ENCODE measurements around the gene SYNGR3.
"Not testable (repeated sequence)": the region's sequence is repeated elsewhere in the genome, so short reads cannot be mapped to it uniquely, and the experiment has no call there.

Gene SYNGR3

DNA sequence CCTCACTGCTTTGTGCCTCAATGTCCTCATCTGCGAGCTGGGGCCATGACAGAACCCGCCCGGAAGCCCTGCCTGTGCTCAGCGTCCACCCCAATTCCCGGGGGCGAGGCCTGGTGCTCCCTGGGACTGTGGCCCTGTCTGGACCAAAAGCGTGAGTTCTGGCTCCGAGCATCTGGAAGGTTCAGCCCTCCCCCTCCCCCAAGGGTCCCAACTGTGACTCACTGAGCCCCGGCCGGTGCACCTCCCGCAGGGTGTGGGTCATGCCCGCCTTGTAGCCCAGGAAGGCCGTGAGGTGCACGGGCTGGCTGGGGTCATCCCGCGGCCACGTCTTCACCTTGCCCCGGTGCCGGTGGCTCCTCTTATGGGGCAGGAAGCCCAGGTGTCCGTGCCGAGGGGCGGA is 36.0 kb upstream of the SYNGR3 start:
- Histone ChIP-seq H3K4me1 (ENCODE audit: insufficient read depth, insufficient read length) (peaks cover 16% of the 10 kb centered on the region), H3K9me3 (ENCODE audit: insufficient read depth, low read length) (peaks cover 5% of the 10 kb centered on the region; the same call in 1 of the 2 replicates), H3K27me3 (ENCODE audit: insufficient read depth, insufficient read length) (no peaks in the 10 kb centered on the region), H3K9ac (ENCODE audit: insufficient read length, low read depth) (peak overlapping the region; percentile 32), H3K36me3 (ENCODE audit: insufficient read depth, insufficient read length, low read length) (no peaks in the 10 kb centered on the region), H3K4me3 (ENCODE audit: insufficient read length, low read depth) (no peak overlapping the region)
- TF ChIP-seq ZNF274 (IDR thresholded peaks at IDR 0.05; ENCODE audit: low read depth, low read length) (no peak), SUZ12 (IDR thresholded peaks at IDR 0.05; ENCODE audit: extremely low read depth, insufficient read depth, insufficient read length) (no peak), YY1 (IDR thresholded peaks at IDR 0.05; ENCODE audit: insufficient read depth, insufficient read length) (no peak)
- no peak for DNase-seq (ENCODE audit: low read depth, low spot score)

GRCh38 chr16:1957434-1958142 is 32.2 kb upstream of the SYNGR3 start:
- not testable (repeated sequence) for H3K9me3 ChIP-seq (ENCODE audit: insufficient read depth, low read length); DNase-seq (ENCODE audit: low read depth, low spot score); H3K9ac ChIP-seq (ENCODE audit: insufficient read length, low read depth); H3K4me3 ChIP-seq (ENCODE audit: insufficient read length, low read depth); H3K27me3 ChIP-seq (ENCODE audit: insufficient read depth, insufficient read length)
- Histone ChIP-seq H3K4me1 (ENCODE audit: insufficient read depth, insufficient read length) (peaks cover 11% of the 10 kb centered on the region), H3K36me3 (ENCODE audit: insufficient read depth, insufficient read length, low read length) (peaks cover 14% of the 10 kb centered on the region)

DNA sequence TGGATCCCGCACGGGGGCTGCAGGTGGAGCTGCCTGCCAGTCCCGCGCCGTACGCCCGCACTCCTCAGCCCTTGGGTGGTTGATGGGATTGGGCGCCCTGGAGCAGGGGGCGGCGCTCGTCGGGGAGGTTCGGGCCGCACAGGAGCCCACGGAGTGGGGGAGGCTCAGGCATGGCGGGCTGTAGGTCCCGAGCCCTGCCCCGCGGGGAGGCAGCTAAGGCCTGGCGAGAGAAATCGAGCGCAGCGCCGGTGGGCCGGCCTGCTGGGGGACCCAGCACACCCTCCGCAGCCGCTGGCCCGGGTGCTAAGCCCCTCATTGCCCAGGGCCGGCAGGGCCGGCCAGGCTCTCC is 31.7 kb upstream of the SYNGR3 start:
- not testable (repeated sequence) for H3K9ac ChIP-seq (ENCODE audit: insufficient read length, low read depth); H3K27me3 ChIP-seq (ENCODE audit: insufficient read depth, insufficient read length); DNase-seq (ENCODE audit: low read depth, low spot score); H3K4me3 ChIP-seq (ENCODE audit: insufficient read length, low read depth); H3K4me1 ChIP-seq (ENCODE audit: insufficient read depth, insufficient read length); H3K9me3 ChIP-seq (ENCODE audit: insufficient read depth, low read length)
- peaks cover 19% of the 10 kb centered on the region for H3K36me3 ChIP-seq (ENCODE audit: insufficient read depth, insufficient read length, low read length)

DNA sequence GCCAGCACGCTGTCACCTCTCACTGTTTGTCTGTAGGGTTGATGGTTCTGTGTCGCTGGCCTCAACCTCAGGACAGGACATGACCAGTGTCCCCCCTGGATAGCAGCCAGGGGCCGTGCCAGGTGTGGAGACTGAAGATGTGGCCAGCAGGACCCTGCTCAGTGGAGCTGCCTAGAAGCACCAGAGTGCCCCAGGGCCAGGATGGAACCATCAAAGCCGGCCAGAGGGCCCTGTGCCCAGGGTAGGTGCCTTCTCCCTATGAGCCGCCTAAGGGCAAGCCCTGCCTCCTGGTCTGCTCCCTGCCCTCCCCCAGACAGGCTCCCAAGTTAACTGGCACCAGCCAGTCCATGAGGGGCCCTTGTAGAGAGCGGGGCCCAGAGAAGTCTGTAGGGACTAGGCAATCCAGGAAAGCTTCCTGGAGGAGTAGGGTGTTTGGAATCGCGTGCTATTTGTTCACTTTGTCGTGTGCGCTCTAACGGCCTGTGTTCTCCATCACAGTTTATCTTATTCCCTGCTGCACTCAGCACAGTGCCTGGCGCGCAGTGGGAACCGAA is 31.0 kb upstream of the SYNGR3 start:
- no peak for DNase-seq (ENCODE audit: low read depth, low spot score)
- Histone ChIP-seq H3K9me3 (ENCODE audit: insufficient read depth, low read length) (peaks cover 5% of the 10 kb centered on the region; the same call in 1 of the 2 replicates), H3K4me1 (ENCODE audit: insufficient read depth, insufficient read length) (peaks cover 8% of the 10 kb centered on the region), H3K27me3 (ENCODE audit: insufficient read depth, insufficient read length) (no peaks in the 10 kb centered on the region), H3K9ac (ENCODE audit: insufficient read length, low read depth) (peak overlapping the region; percentile 79), H3K4me3 (ENCODE audit: insufficient read length, low read depth) (peak overlapping the region; percentile 99), H3K36me3 (ENCODE audit: insufficient read depth, insufficient read length, low read length) (peaks cover 26% of the 10 kb centered on the region)
- no peak for TF ChIP-seq YY1 (IDR thresholded peaks at IDR 0.05; ENCODE audit: insufficient read depth, insufficient read length)
- TF ChIP-seq SUZ12 (IDR thresholded peaks at IDR 0.05; ENCODE audit: extremely low read depth, insufficient read depth, insufficient read length): no peak
- no peak for TF ChIP-seq ZNF274 (IDR thresholded peaks at IDR 0.05; ENCODE audit: low read depth, low read length)

- Histone ChIP-seq H3K9ac (ENCODE audit: insufficient read length, low read depth) (peak within 1 kb of the TSS; percentile 100), H3K36me3 (ENCODE audit: insufficient read depth, insufficient read length, low read length) (peaks cover 32% of the 10 kb centered on the region), H3K4me3 (ENCODE audit: insufficient read length, low read depth) (peak within 1 kb of the TSS; percentile 99), H3K27me3 (ENCODE audit: insufficient read depth, insufficient read length) (no peaks in the 10 kb centered on the region), H3K9me3 (ENCODE audit: insufficient read depth, low read length) (peaks cover 5% of the 10 kb centered on the region; the same call in 1 of the 2 replicates), H3K4me1 (ENCODE audit: insufficient read depth, insufficient read length) (peaks cover 8% of the 10 kb centered on the region)
- TF ChIP-seq SUZ12 (IDR thresholded peaks at IDR 0.05; ENCODE audit: extremely low read depth, insufficient read depth, insufficient read length) (no peak), YY1 (IDR thresholded peaks at IDR 0.05; ENCODE audit: insufficient read depth, insufficient read length) (peak; percentile 7), ZNF274 (IDR thresholded peaks at IDR 0.05; ENCODE audit: low read depth, low read length) (no peak)
- DNase-seq (ENCODE audit: low read depth, low spot score): peak; percentile 89
Measured at GRCh38 chr16:1959269-1960039, 30.3 kb upstream of the SYNGR3 start, which contains the start of gene NDUFB10. Gene NDUFB10, plus strand, starts transcription at chr16:1959538. Its CDS starts 87 bp downstream, at chr16:1959625.

DNA sequence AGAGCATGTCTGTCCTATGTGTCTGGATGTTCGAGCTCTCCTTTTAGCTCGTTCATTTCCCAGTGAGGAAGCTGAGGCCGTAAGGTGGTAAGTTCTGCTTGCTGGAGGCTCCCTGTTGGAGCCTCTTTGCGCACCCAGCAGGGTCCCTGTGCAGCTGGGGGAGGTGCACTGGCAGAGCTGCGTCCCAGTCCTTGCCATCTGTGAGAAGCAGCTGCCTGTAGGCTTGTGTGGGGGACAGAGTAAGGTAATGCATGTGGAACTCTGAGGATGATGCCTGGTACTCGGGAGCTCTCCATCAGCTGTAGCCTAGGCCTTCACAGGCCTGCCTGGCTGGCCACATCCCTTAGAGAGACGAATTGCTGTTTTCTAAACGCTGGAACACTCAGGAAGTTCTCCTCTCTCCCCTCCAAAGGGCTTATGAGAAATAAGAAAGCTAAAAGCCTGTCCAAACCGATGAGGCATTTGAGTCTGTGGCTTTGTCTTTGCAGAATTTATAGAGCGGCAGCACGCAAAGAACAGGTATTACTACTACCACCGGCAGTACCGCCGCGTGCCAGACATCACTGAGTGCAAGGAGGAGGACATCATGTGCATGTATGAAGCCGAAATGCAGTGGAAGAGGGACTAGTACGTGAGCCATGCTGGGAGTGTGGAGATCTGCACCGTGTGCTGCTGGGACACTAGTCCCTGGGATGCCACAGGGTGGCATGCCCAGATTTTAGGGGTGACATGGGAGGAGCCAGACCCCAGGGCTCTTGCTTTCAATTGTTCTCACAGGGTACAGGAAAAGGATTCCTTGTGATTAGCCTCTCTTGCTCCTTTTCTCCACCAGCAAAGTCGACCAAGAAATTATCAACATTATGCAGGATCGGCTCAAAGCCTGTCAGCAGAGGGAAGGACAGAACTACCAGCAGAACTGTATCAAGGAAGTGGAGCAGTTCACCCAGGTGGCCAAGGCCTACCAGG is 28.8 kb upstream of the SYNGR3 start:
- no peak for TF ChIP-seq YY1 (IDR thresholded peaks at IDR 0.05; ENCODE audit: insufficient read depth, insufficient read length)
- no peak for TF ChIP-seq ZNF274 (IDR thresholded peaks at IDR 0.05; ENCODE audit: low read depth, low read length)
- no peak for TF ChIP-seq SUZ12 (IDR thresholded peaks at IDR 0.05; ENCODE audit: extremely low read depth, insufficient read depth, insufficient read length)
- no peaks in the 10 kb centered on the region for H3K27me3 ChIP-seq (ENCODE audit: insufficient read depth, insufficient read length)
- peaks cover 43% of the 10 kb centered on the region for H3K36me3 ChIP-seq (ENCODE audit: insufficient read depth, insufficient read length, low read length)
- H3K9me3 ChIP-seq (ENCODE audit: insufficient read depth, low read length): peaks cover 5% of the 10 kb centered on the region; the same call in 1 of the 2 replicates
- DNase-seq (ENCODE audit: low read depth, low spot score): peak; percentile 60
- peak overlapping the region; percentile 99 for H3K4me3 ChIP-seq (ENCODE audit: insufficient read length, low read depth)
- H3K9ac ChIP-seq (ENCODE audit: insufficient read length, low read depth): peak overlapping the region; percentile 100
- H3K4me1 ChIP-seq (ENCODE audit: insufficient read depth, insufficient read length): peaks cover 4% of the 10 kb centered on the region

Measured in NT2/D1 (cell line).